H1 (cell line): Measurements from ENCODE around the gene SYMPK.

Experiments used
- FOSL1 ChIP-seq: IDR thresholded peaks from 2 replicates; pipeline ENCODE4 v1.6.1; 2011; ENCODE audit warnings: mild to moderate bottlenecking, low read depth, low read length, moderate library complexity; ENCODE audit not compliant: insufficient read depth
- GABPA ChIP-seq: IDR thresholded peaks from 2 replicates; pipeline ENCODE4 v1.6.1; 2011; ENCODE audit warnings: mild to moderate bottlenecking, low read length, moderate library complexity, borderline replicate concordance; ENCODE audit not compliant: insufficient read depth
- MAFK ChIP-seq: IDR thresholded peaks from 2 replicates; pipeline ENCODE4 v1.6.1; 2012; ENCODE audit warnings: low read depth, mild to moderate bottlenecking, improper control_type of control experiment, low read length
- POLR2AphosphoS5 ChIP-seq: IDR thresholded peaks from 2 replicates; pipeline ENCODE4 v1.6.1; 2011; ENCODE audit warnings: low read depth, low read length
- SIX5 ChIP-seq: IDR thresholded peaks from 2 replicates; pipeline ENCODE4 v1.6.1; 2011; ENCODE audit warnings: mild to moderate bottlenecking, low read depth, low read length
- SP2 ChIP-seq: IDR thresholded peaks from 2 replicates; pipeline ENCODE4 v1.6.1; 2012; ENCODE audit warnings: mild to moderate bottlenecking, low read length, inconsistent platforms
- TF ChIP-seq, protein P1 (sequence below), 3 experiments: IDR thresholded peaks; 1 replicate in 2 of 3; 2 replicates in 1 of 3; pipeline versions ENCODE4 v1.5.1 to v1.6.1; 2011; ENCODE audit warnings: low read length in 3 of 3, mild to moderate bottlenecking in 3 of 3, inconsistent platforms in 2 of 3, low read depth in 1 of 3, moderate library complexity in 1 of 3; ENCODE audit not compliant: insufficient read depth in 1 of 3; ENCODE audit errors: control extremely low read depth in 1 of 3
- TF ChIP-seq, protein P2 (sequence below): IDR thresholded peaks from 2 replicates; pipeline ENCODE4 v1.6.1; 2011; ENCODE audit warnings: low read length, improper control_type of control experiment

DNA sequence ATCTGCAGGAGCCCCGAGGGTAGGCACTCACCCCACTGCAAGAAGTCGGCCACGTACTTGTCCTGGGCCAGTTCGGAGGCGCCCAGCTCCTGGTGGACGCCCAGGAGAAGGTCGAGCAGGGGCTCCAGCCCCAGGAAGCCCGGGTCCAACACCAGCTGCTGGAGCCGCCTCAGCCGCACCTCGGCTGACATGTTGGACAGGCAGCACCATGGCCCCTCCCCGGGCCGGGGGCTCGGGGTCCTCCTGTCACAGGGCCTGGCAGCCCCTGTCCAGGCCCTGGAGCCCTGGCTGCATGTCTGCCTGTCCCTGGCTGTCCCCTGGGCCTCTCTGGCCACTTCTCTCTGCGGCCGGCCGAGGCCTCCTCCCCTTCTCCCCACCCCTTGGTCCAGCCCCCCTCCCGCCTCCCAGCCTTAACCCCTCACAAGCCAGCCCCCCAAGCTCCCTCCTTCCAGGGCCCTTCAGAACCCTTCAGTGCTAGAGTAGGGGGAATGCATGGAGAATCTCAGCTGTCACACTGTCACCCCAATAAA is 80.7 kb downstream of the SYMPK start, which contains the start of gene DMPK:
- TF ChIP-seq, protein P1, sequence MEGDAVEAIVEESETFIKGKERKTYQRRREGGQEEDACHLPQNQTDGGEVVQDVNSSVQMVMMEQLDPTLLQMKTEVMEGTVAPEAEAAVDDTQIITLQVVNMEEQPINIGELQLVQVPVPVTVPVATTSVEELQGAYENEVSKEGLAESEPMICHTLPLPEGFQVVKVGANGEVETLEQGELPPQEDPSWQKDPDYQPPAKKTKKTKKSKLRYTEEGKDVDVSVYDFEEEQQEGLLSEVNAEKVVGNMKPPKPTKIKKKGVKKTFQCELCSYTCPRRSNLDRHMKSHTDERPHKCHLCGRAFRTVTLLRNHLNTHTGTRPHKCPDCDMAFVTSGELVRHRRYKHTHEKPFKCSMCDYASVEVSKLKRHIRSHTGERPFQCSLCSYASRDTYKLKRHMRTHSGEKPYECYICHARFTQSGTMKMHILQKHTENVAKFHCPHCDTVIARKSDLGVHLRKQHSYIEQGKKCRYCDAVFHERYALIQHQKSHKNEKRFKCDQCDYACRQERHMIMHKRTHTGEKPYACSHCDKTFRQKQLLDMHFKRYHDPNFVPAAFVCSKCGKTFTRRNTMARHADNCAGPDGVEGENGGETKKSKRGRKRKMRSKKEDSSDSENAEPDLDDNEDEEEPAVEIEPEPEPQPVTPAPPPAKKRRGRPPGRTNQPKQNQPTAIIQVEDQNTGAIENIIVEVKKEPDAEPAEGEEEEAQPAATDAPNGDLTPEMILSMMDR (IDR thresholded peaks at IDR 0.05; ENCODE audit: control extremely low read depth in 1 of 3, insufficient read depth in 1 of 3, low read depth in 1 of 3, low read length in 3 of 3), result no peak
- TF ChIP-seq POLR2AphosphoS5, result no peak
- no peak for TF ChIP-seq SP2
- TF ChIP-seq MAFK, result no peak
- TF ChIP-seq, protein P2, sequence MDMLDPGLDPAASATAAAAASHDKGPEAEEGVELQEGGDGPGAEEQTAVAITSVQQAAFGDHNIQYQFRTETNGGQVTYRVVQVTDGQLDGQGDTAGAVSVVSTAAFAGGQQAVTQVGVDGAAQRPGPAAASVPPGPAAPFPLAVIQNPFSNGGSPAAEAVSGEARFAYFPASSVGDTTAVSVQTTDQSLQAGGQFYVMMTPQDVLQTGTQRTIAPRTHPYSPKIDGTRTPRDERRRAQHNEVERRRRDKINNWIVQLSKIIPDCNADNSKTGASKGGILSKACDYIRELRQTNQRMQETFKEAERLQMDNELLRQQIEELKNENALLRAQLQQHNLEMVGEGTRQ, result no peak
- no peak for TF ChIP-seq FOSL1
- TF ChIP-seq SIX5, result no peak
- TF ChIP-seq GABPA, result no peak
